WTC11 (cell line): ENCODE results near the gene TOR1A. TPM values are rescaled to one million over a fixed set of nuclear protein-coding genes. Genes with fewer than 3 reads are reported as not detected.

ENCODE experiments used
- ATAC-seq: fragments of 200-7000 bp; cut with Tn5 transposase; 2 replicates; pipeline ENCODE4 v1.10.0; 2021; ENCODE audit warnings: mild to moderate bottlenecking, moderate library complexity
- CTCF ChIA-PET: fragments of 300-600 bp; sonication (Branson Sonifier 250); formaldehyde crosslinking; loops from one replicate; lab custom pipeline; 2021; ENCODE audit warnings: antibody characterized with exemption; lab: Charles Lee
- POLR2A ChIA-PET: fragments of 350-600 bp; sonication (Branson Sonifier 250); formaldehyde crosslinking; loops from one replicate; lab custom pipeline; 2021; ENCODE audit warnings: antibody characterized with exemption; lab: Charles Lee
- DNase-seq: peaks from one replicate; pipeline ENCODE4 v3.0.0; 2021; ENCODE audit warnings: low spot score
- H3K27ac Mint-ChIP-seq: 2 replicates; pipeline ENCODE4 v1.8.0; 2021; ENCODE audit warnings: mixed read lengths
- H3K27me3 Mint-ChIP-seq: 2 replicates; pipeline ENCODE4 v1.8.0; 2021; ENCODE audit warnings: low read depth, mild to moderate bottlenecking, moderate library complexity, mixed read lengths
- H3K36me3 Mint-ChIP-seq: 2 replicates; pipeline ENCODE4 v1.8.0; 2021; ENCODE audit warnings: mixed read lengths
- H3K4me1 Mint-ChIP-seq: 2 replicates; pipeline ENCODE4 v1.8.0; 2022; ENCODE audit warnings: mixed read lengths
- H3K4me3 Mint-ChIP-seq: 2 replicates; pipeline ENCODE4 v1.8.0; 2021; ENCODE audit warnings: mild to moderate bottlenecking, moderate library complexity, mixed read lengths
- H3K9me3 Mint-ChIP-seq: 2 replicates; pipeline ENCODE4 v1.8.0; 2021; ENCODE audit warnings: mixed read lengths
- CREM ChIP-seq: sonication (generic); formaldehyde crosslinking; IDR thresholded peaks from 2 replicates; pipeline ENCODE4 v1.8.1; 2022; ENCODE audit warnings: mild to moderate bottlenecking, missing genetic modification reagents, moderate library complexity
- CTCF ChIP-seq: fragments of 200-600 bp; IDR thresholded peaks from 2 replicates; pipeline ENCODE4 v1.8.0; 2022; ENCODE audit warnings: antibody characterized with exemption
- FOXJ3 ChIP-seq: sonication (generic); formaldehyde crosslinking; IDR thresholded peaks from 2 replicates; pipeline ENCODE4 v1.9.0; 2021; ENCODE audit warnings: missing genetic modification reagents, mild to moderate bottlenecking, borderline replicate concordance
- GRHL2 ChIP-seq: fragments of 250-450 bp; sonication (Bioruptor Pico); IDR thresholded peaks from 2 replicates; pipeline ENCODE4 v1.8.0; 2022; ENCODE audit warnings: mild to moderate bottlenecking, moderate library complexity; ENCODE audit not compliant: insufficient replicate concordance, severe bottlenecking
- HMGA2 ChIP-seq: fragments of 250-450 bp; sonication (Bioruptor Pico); IDR thresholded peaks from 2 replicates; pipeline ENCODE4 v1.4.0; 2021; ENCODE audit warnings: mild to moderate bottlenecking, moderate library complexity
- IRF1 ChIP-seq: sonication (generic); formaldehyde crosslinking; IDR thresholded peaks from 2 replicates; pipeline ENCODE4 v1.8.0; 2023; ENCODE audit warnings: missing genetic modification reagents
- MLX ChIP-seq: sonication (generic); formaldehyde crosslinking; IDR thresholded peaks from 2 replicates; pipeline ENCODE4 v1.8.1; 2023; ENCODE audit warnings: mild to moderate bottlenecking, missing genetic modification reagents, moderate library complexity
- MXD4 ChIP-seq: fragments of 250-450 bp; sonication (Bioruptor Pico); IDR thresholded peaks from 2 replicates; pipeline ENCODE4 v1.8.0; 2021; ENCODE audit warnings: mild to moderate bottlenecking, moderate library complexity, borderline replicate concordance
- NFE2L1 ChIP-seq: sonication (generic); formaldehyde crosslinking; IDR thresholded peaks from 2 replicates; pipeline ENCODE4 v1.8.1; 2023; ENCODE audit warnings: missing genetic modification reagents
- NR1H2 ChIP-seq: sonication (generic); formaldehyde crosslinking; IDR thresholded peaks from 2 replicates; pipeline ENCODE4 v1.9.0; 2021; ENCODE audit warnings: mild to moderate bottlenecking, moderate library complexity, missing genetic modification reagents
- NR2C2 ChIP-seq: sonication (generic); formaldehyde crosslinking; IDR thresholded peaks from 2 replicates; pipeline ENCODE4 v1.8.0; 2022; ENCODE audit warnings: mild to moderate bottlenecking, missing genetic modification reagents
- SMAD4 ChIP-seq: sonication (generic); formaldehyde crosslinking; IDR thresholded peaks from 2 replicates; pipeline ENCODE4 v1.8.0; 2022; ENCODE audit warnings: mild to moderate bottlenecking, missing genetic modification reagents
- ZBTB21 ChIP-seq: sonication (generic); formaldehyde crosslinking; IDR thresholded peaks from 2 replicates; pipeline ENCODE4 v1.8.1; 2023; ENCODE audit warnings: mild to moderate bottlenecking, missing genetic modification reagents, borderline replicate concordance
- ZNF232 ChIP-seq: sonication (generic); formaldehyde crosslinking; IDR thresholded peaks from 2 replicates; pipeline ENCODE4 v1.8.0; 2022; ENCODE audit warnings: mild to moderate bottlenecking, missing genetic modification reagents
- ZNF317 ChIP-seq: sonication (generic); formaldehyde crosslinking; IDR thresholded peaks from 2 replicates; pipeline ENCODE4 v1.8.1; 2023; ENCODE audit warnings: low read depth, mild to moderate bottlenecking, moderate library complexity, missing genetic modification reagents, borderline replicate concordance
- ZNF423 ChIP-seq: fragments of 250-450 bp; sonication (Bioruptor Pico); IDR thresholded peaks from 2 replicates; pipeline ENCODE4 v2.1.2; 2022; ENCODE audit warnings: mild to moderate bottlenecking, moderate library complexity
- ZNF425 ChIP-seq: fragments of 250-450 bp; sonication (Bioruptor Pico); conservative IDR thresholded peaks from 2 replicates; pipeline ENCODE4 v1.9.0; 2021; ENCODE audit warnings: mild to moderate bottlenecking
- ZNF512 ChIP-seq: sonication (generic); formaldehyde crosslinking; IDR thresholded peaks from 2 replicates; pipeline ENCODE4 v1.8.1; 2022; ENCODE audit warnings: missing genetic modification reagents, borderline replicate concordance
- ZSCAN18 ChIP-seq: fragments of 250-450 bp; sonication (Bioruptor Pico); IDR thresholded peaks from 2 replicates; pipeline ENCODE4 v2.1.2; 2022; ENCODE audit warnings: mild to moderate bottlenecking, moderate library complexity
- total RNA-seq: library from RNA; stranded (reverse); gene quantifications from 3 replicates; pipeline ENCODE4 v1.2.3, GENCODE V29; 2021

TOR1A gene
- total RNA-seq, 1 experiment from 2014 or later: 32.7 TPM

- Mint-ChIP-seq H3K27ac (peak overlapping the region; percentile 27; the same call in 1 of the 2 replicates), H3K4me3 (no peak overlapping the region), H3K9me3 (no peaks in the 10 kb centered on the region), H3K36me3 (peaks cover 12% of the 10 kb centered on the region), H3K4me1 (no peaks in the 10 kb centered on the region), H3K27me3 (no peaks in the 10 kb centered on the region)
- no peak for DNase-seq
- ChIA-PET POLR2A (no interaction called here), CTCF (interaction anchor here (0.6 to 1.2 kb wide), 3 partner anchors 19 to 87 kb away, joined by 3 to 4 read pairs (median 3); no protein-coding TSS in a partner anchor)
- no peak for ATAC-seq
- TF ChIP-seq NR1H2 (CRISPR knock-in tag): no peak
These were observed 24.9 kb upstream of the TOR1A start for GRCh38 chr9:129848712-129849441.

GRCh38 chr9:129845373-129845772 lies 21.4 kb upstream of the TOR1A start:
- DNase-seq (no peak), ATAC-seq (no peak)
- Mint-ChIP-seq H3K4me1 (peaks cover 12% of the 10 kb centered on the region), H3K36me3 (no peaks in the 10 kb centered on the region), H3K27ac (no peak overlapping the region), H3K9me3 (no peaks in the 10 kb centered on the region), H3K4me3 (no peak overlapping the region), H3K27me3 (no peaks in the 10 kb centered on the region)
- ChIA-PET CTCF (no interaction called here), POLR2A (no interaction called here)
- no peak for TF ChIP-seq ZNF232
- no peak for TF ChIP-seq NR2C2 (CRISPR knock-in tag)
- no peak for TF ChIP-seq IRF1
- no peak for TF ChIP-seq GRHL2 (CRISPR knock-in tag)
- TF ChIP-seq ZNF423: no peak
- TF ChIP-seq ZNF512 (CRISPR knock-in tag): no peak
- TF ChIP-seq ZBTB21 (CRISPR knock-in tag): no peak
- no peak for TF ChIP-seq MXD4
- TF ChIP-seq CTCF: no peak
- TF ChIP-seq CREM (CRISPR knock-in tag): no peak
- no peak for TF ChIP-seq ZNF317 (CRISPR knock-in tag)
- no peak for TF ChIP-seq FOXJ3 (CRISPR knock-in tag)
- no peak for TF ChIP-seq MLX
- TF ChIP-seq ZNF425 (CRISPR knock-in tag): no peak
- no peak for TF ChIP-seq NFE2L1
- no peak for TF ChIP-seq HMGA2 (CRISPR knock-in tag)
- TF ChIP-seq ZSCAN18 (CRISPR knock-in tag): no peak
- no peak for TF ChIP-seq SMAD4
